Central memory CD8-positive, alpha-beta T cell (primary cell): ENCODE measurements around the gene ANKRD50.

Source experiments
- ATAC-seq: fragments of 150-1000 bp; cut with Tn5 transposase; replicated peaks from 2 replicates; pipeline ENCODE4 v1.10.0; 2022; ENCODE audit warnings: mild to moderate bottlenecking, moderate FRiP score, moderate number of reproducible peaks; ENCODE audit not compliant: poor library complexity, severe bottlenecking; ENCODE audit errors: extremely low read depth
- DNase-seq, 2 donors: peaks; one replicate each; pipeline ENCODE4 v3.0.0; 2021; ENCODE audit warnings: low spot score in 2 of 2
- H3K27ac Mint-ChIP-seq: one replicate; pipeline ENCODE4 v1.8.0; 2022; ENCODE audit warnings: low read depth, mild to moderate bottlenecking, moderate library complexity, mixed read lengths
- H3K27me3 Mint-ChIP-seq: one replicate; pipeline ENCODE4 v1.8.0; 2022; ENCODE audit warnings: mixed read lengths
- H3K36me3 Mint-ChIP-seq: one replicate; pipeline ENCODE4 v1.8.0; 2022; ENCODE audit warnings: mild to moderate bottlenecking, moderate library complexity, mixed read lengths; ENCODE audit not compliant: insufficient read depth
- H3K4me1 Mint-ChIP-seq: one replicate; pipeline ENCODE4 v1.8.0; 2022; ENCODE audit warnings: mixed read lengths
- H3K4me3 Mint-ChIP-seq: one replicate; pipeline ENCODE4 v1.8.0; 2022; ENCODE audit warnings: mild to moderate bottlenecking, moderate library complexity, mixed read lengths
- H3K9me3 Mint-ChIP-seq: one replicate; pipeline ENCODE4 v1.8.0; 2022; ENCODE audit warnings: mixed read lengths

ANKRD50 gene

DNA sequence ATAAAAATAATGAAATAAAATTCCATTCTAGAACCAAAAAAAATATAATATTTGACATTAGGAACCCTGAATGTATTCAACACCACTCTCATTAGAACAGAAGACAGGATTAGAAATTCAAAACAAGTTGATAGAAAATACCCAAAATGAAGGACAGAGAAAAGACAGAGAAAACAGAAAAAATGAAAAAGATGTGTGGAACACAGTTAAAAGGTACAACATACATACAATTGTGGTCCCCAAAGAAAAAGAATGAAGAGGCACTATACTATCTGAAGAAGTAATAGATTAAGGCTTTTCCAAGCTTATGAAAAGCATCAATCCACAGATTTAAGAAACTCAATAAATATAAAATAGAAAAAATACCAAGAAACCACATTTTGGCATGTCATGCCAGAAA, 16.4 kb downstream of the ANKRD50 start:
- no peak for DNase-seq
- H3K36me3 Mint-ChIP-seq: no peaks in the 10 kb centered on the region
- H3K27ac Mint-ChIP-seq: no peak overlapping the region
- H3K4me3 Mint-ChIP-seq: no peak overlapping the region
- no peak for ATAC-seq
- no peaks in the 10 kb centered on the region for H3K27me3 Mint-ChIP-seq
- H3K4me1 Mint-ChIP-seq: no peaks in the 10 kb centered on the region
- H3K9me3 Mint-ChIP-seq: peaks cover 14% of the 10 kb centered on the region

GRCh38 chr4:124694946-124695598, 17.5 kb downstream of the ANKRD50 start:
- no peak overlapping the region for H3K4me3 Mint-ChIP-seq
- ATAC-seq (no peak), DNase-seq (no peak)
- no peaks in the 10 kb centered on the region for H3K27me3 Mint-ChIP-seq
- H3K27ac Mint-ChIP-seq: no peak overlapping the region
- no peaks in the 10 kb centered on the region for H3K36me3 Mint-ChIP-seq
- H3K4me1 Mint-ChIP-seq: no peaks in the 10 kb centered on the region
- H3K9me3 Mint-ChIP-seq: peaks cover 9% of the 10 kb centered on the region

- Mint-ChIP-seq H3K27me3 (no peaks in the 10 kb centered on the region), H3K9me3 (peaks cover 6% of the 10 kb centered on the region), H3K27ac (no peak overlapping the region), H3K4me1 (no peaks in the 10 kb centered on the region), H3K36me3 (no peaks in the 10 kb centered on the region), H3K4me3 (no peak overlapping the region)
- ATAC-seq (no peak), DNase-seq (no peak)
Measured at GRCh38 chr4:124694306-124694705, 18.2 kb downstream of the ANKRD50 start.

GRCh38 chr4:124691801-124692200, 20.7 kb downstream of the ANKRD50 start:
- no peaks in the 10 kb centered on the region for H3K4me1 Mint-ChIP-seq
- H3K27ac Mint-ChIP-seq: no peak overlapping the region
- H3K9me3 Mint-ChIP-seq: peaks cover 6% of the 10 kb centered on the region
- no peaks in the 10 kb centered on the region for H3K27me3 Mint-ChIP-seq
- DNase-seq: no peak
- H3K36me3 Mint-ChIP-seq: no peaks in the 10 kb centered on the region
- H3K4me3 Mint-ChIP-seq: no peak overlapping the region
- no peak for ATAC-seq

DNA sequence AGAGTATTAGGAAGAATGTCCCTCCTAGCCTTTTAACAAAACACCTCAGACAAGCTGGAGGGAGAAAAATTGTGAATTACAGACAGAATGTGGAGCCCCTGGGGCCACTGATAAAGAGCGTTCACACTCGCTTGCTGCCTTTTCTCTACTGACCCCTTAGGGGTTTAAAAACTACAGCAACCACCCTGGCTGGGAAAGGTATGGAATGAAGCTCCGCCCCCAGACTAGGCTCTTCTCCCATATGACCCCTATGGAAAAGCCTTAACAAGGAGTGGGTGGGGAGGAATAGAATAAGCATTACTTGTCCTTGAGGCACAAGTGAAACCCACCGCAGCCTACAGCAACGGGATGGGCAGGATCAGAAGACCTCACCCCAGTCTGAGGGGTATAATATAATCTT, 26.3 kb downstream of the ANKRD50 start:
- Mint-ChIP-seq H3K27me3 (no peaks in the 10 kb centered on the region), H3K36me3 (no peaks in the 10 kb centered on the region), H3K9me3 (peaks cover 10% of the 10 kb centered on the region), H3K27ac (no peak overlapping the region), H3K4me1 (no peaks in the 10 kb centered on the region), H3K4me3 (no peak overlapping the region)
- no peak for ATAC-seq
- no peak for DNase-seq

GRCh38 chr4:124685851-124686250, 26.7 kb downstream of the ANKRD50 start:
- Mint-ChIP-seq H3K4me1 (no peaks in the 10 kb centered on the region), H3K9me3 (peaks cover 10% of the 10 kb centered on the region), H3K27ac (no peak overlapping the region), H3K27me3 (no peaks in the 10 kb centered on the region), H3K36me3 (no peaks in the 10 kb centered on the region), H3K4me3 (no peak overlapping the region)
- DNase-seq: no peak
- no peak for ATAC-seq

- DNase-seq: no peak
- H3K4me1 Mint-ChIP-seq: no peaks in the 10 kb centered on the region
- H3K36me3 Mint-ChIP-seq: no peaks in the 10 kb centered on the region
- H3K27me3 Mint-ChIP-seq: no peaks in the 10 kb centered on the region
- ATAC-seq: no peak
- H3K27ac Mint-ChIP-seq: no peak overlapping the region
- H3K9me3 Mint-ChIP-seq: peaks cover 16% of the 10 kb centered on the region
- H3K4me3 Mint-ChIP-seq: no peak overlapping the region
Measured at GRCh38 chr4:124684301-124684700, 28.2 kb downstream of the ANKRD50 start.

GRCh38 chr4:124682384-124682783, 30.1 kb downstream of the ANKRD50 start:
- H3K27me3 Mint-ChIP-seq: no peaks in the 10 kb centered on the region
- H3K4me1 Mint-ChIP-seq: no peaks in the 10 kb centered on the region
- no peak for DNase-seq
- no peak overlapping the region for H3K27ac Mint-ChIP-seq
- H3K9me3 Mint-ChIP-seq: peaks cover 16% of the 10 kb centered on the region
- H3K36me3 Mint-ChIP-seq: no peaks in the 10 kb centered on the region
- no peak for ATAC-seq
- H3K4me3 Mint-ChIP-seq: no peak overlapping the region

- no peak for DNase-seq
Measured at GRCh38 chr4:124666496-124666895, 46.0 kb downstream of the ANKRD50 start.

DNA sequence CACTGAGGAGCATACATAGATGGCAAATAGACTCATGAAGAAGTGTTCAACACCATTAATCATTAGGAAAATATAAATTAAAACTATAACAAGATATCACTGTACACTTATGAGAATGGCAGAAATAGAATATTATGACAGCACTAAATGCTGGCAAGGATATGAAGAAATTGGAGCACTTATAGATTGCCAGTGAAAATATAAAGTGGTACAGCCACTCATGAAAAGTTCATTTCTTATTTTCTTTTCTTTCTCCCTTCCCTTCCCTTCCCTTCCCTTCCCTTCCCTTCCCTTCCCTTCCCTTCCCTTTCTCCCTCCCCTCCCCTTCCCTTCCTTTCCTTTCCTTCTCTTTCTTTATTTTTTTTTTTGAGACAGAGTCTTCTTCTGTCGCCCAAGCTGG, 53.7 kb downstream of the ANKRD50 start:
- Mint-ChIP-seq H3K27ac (no peak overlapping the region), H3K36me3 (no peaks in the 10 kb centered on the region), H3K4me3 (no peak overlapping the region), H3K9me3 (peaks cover 10% of the 10 kb centered on the region), H3K4me1 (no peaks in the 10 kb centered on the region), H3K27me3 (no peaks in the 10 kb centered on the region)
- no peak for DNase-seq
- ATAC-seq: no peak

More at GRCh38 chr4:124666496-124666895, 46.0 kb downstream of the ANKRD50 start:
- H3K4me3 Mint-ChIP-seq: no peak overlapping the region
- peaks cover 23% of the 10 kb centered on the region for H3K9me3 Mint-ChIP-seq
- no peaks in the 10 kb centered on the region for H3K27me3 Mint-ChIP-seq
- H3K27ac Mint-ChIP-seq: no peak overlapping the region
- H3K4me1 Mint-ChIP-seq: no peaks in the 10 kb centered on the region
- no peak for ATAC-seq
- H3K36me3 Mint-ChIP-seq: peaks cover 2% of the 10 kb centered on the region

- H3K27ac Mint-ChIP-seq: no peak overlapping the region
- no peak overlapping the region for H3K4me3 Mint-ChIP-seq
- no peak for DNase-seq
- H3K27me3 Mint-ChIP-seq: no peaks in the 10 kb centered on the region
- H3K36me3 Mint-ChIP-seq: no peaks in the 10 kb centered on the region
- H3K9me3 Mint-ChIP-seq: peaks cover 15% of the 10 kb centered on the region
- H3K4me1 Mint-ChIP-seq: no peaks in the 10 kb centered on the region
- peak; percentile 19 for ATAC-seq
Measured at GRCh38 chr4:124650614-124651013, 61.9 kb downstream of the ANKRD50 start.

DNA sequence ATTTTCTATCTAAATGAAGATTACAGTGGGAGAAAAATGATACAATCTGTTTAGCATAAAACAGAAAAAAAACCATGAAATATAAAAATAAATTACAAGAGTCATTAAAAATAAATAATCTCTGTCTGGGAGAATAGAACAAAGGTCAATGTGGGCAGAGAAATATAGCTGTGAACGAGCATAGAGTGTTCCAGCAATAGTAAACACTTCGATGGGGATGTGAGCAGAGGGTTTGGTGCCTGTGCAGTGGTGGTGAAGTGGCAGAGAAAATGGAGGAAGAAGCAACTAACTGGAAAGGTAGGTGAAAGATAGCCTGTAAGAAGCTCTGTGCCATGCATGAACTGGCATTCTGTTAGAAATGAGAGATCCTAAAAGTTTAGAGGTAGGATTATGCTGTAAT, 64.9 kb downstream of the ANKRD50 start:
- peaks cover 9% of the 10 kb centered on the region for H3K9me3 Mint-ChIP-seq
- no peak overlapping the region for H3K27ac Mint-ChIP-seq
- H3K4me1 Mint-ChIP-seq: no peaks in the 10 kb centered on the region
- H3K27me3 Mint-ChIP-seq: no peaks in the 10 kb centered on the region
- no peak for ATAC-seq
- DNase-seq: no peak
- no peaks in the 10 kb centered on the region for H3K36me3 Mint-ChIP-seq
- H3K4me3 Mint-ChIP-seq: no peak overlapping the region

- DNase-seq: no peak
- H3K27ac Mint-ChIP-seq: no peak overlapping the region
- H3K27me3 Mint-ChIP-seq: no peaks in the 10 kb centered on the region
- no peaks in the 10 kb centered on the region for H3K4me1 Mint-ChIP-seq
- no peak overlapping the region for H3K4me3 Mint-ChIP-seq
- peaks cover 9% of the 10 kb centered on the region for H3K9me3 Mint-ChIP-seq
- H3K36me3 Mint-ChIP-seq: no peaks in the 10 kb centered on the region
- ATAC-seq: no peak
Measured at GRCh38 chr4:124644621-124645020, 67.9 kb downstream of the ANKRD50 start.
